CD4-positive, alpha-beta T cell (primary cell): ENCODE results near the gene CALCOCO1. TPM values are rescaled to one million over a fixed set of nuclear protein-coding genes. Genes with fewer than 3 reads are reported as not detected.

ENCODE experiments used
- ATAC-seq: fragments of 200-7000 bp; cut with Tn5 transposase; one replicate; pipeline ENCODE4 v1.10.0; 2022; ENCODE audit warnings: mild to moderate bottlenecking; ENCODE audit not compliant: poor library complexity
- CTCF ChIA-PET: fragments of 350-600 bp; sonication (Branson Sonifier 250); formaldehyde crosslinking; loops from one replicate; lab custom pipeline; 2021; ENCODE audit warnings: antibody characterized with exemption, inconsistent platforms; lab: Charles Lee
- POLR2A ChIA-PET: fragments of 350-600 bp; sonication (Branson Sonifier 250); formaldehyde crosslinking; loops from one replicate; lab custom pipeline; 2021; ENCODE audit warnings: antibody characterized with exemption, inconsistent platforms; lab: Charles Lee
- DNase-seq, 14 experiments: peaks; one replicate each; pipeline ENCODE4 v3.0.0-alpha.2; 2013 to 2020; ENCODE audit warnings: mixed read lengths in 2 of 14
- H3K27ac ChIP-seq, 2 donors: one replicate each; pipeline versions ENCODE4 v1.5.1 to v1.7.0; 2013; ENCODE audit warnings: low read length in 2 of 2, low read depth in 1 of 2, mild to moderate bottlenecking in 1 of 2
- H3K27me3 ChIP-seq, 2 experiments: 1 replicate in 1 of 2; 2 replicates in 1 of 2; pipeline versions ENCODE4 v1.6.1 to v1.7.0; 2013; ENCODE audit warnings: low read length in 2 of 2, control low read depth in 1 of 2, mild to moderate bottlenecking in 1 of 2, moderate library complexity in 1 of 2; ENCODE audit not compliant: insufficient read depth in 2 of 2, control insufficient read depth in 1 of 2
- H3K36me3 ChIP-seq: one replicate; pipeline ENCODE4 v1.6.1; 2013; ENCODE audit warnings: low read length, control low read depth; ENCODE audit not compliant: insufficient read depth
- H3K4me1 ChIP-seq: one replicate; pipeline ENCODE4 v1.6.1; 2013; ENCODE audit warnings: low read length, control low read depth; ENCODE audit not compliant: insufficient read depth
- H3K4me3 ChIP-seq: one replicate; pipeline ENCODE4 v1.5.1; 2013; ENCODE audit warnings: mild to moderate bottlenecking, low read length, moderate library complexity
- H3K9me3 ChIP-seq, 2 experiments: 1 replicate in 1 of 2; 2 replicates in 1 of 2; pipeline versions ENCODE4 v1.6.1 to v1.7.0; 2013; ENCODE audit warnings: low read length in 2 of 2, mild to moderate bottlenecking in 2 of 2, control low read depth in 1 of 2, moderate library complexity in 1 of 2; ENCODE audit not compliant: control insufficient read depth in 1 of 2, insufficient read depth in 1 of 2
- H3K27ac Mint-ChIP-seq: one replicate; pipeline ENCODE4 v1.8.0; 2020; ENCODE audit warnings: mixed read lengths
- H3K27me3 Mint-ChIP-seq: one replicate; pipeline ENCODE4 v1.8.0; 2021; ENCODE audit warnings: mixed read lengths
- H3K36me3 Mint-ChIP-seq: one replicate; pipeline ENCODE4 v1.8.0; 2021; ENCODE audit warnings: low read depth, mixed read lengths
- H3K4me1 Mint-ChIP-seq: one replicate; pipeline ENCODE4 v1.8.0; 2021; ENCODE audit warnings: low read depth, mixed read lengths
- H3K4me3 Mint-ChIP-seq: one replicate; pipeline ENCODE4 v1.8.0; 2020; ENCODE audit warnings: mild to moderate bottlenecking, mixed read lengths
- H3K9me3 Mint-ChIP-seq: one replicate; pipeline ENCODE4 v1.8.0; 2020; ENCODE audit warnings: mixed read lengths
- CTCF ChIP-seq: fragments of 200-600 bp; IDR thresholded peaks from one replicate; pipeline ENCODE4 v1.8.0; 2022; ENCODE audit warnings: antibody characterized with exemption, mild to moderate bottlenecking
- intact Hi-C, 2 experiments: fragments of 100-400 bp; cut with DNase I in 1 of 2; cut with micrococcal nuclease in 1 of 2; formaldehyde crosslinking; loops; one replicate each; pipeline versions ENCODE4 v1.15.1 to v1.9.0; 2023 to 2025; cut with DNase I, micrococcal nuclease
- total RNA-seq, 174 experiments: library from RNA in 2 of 174; stranded (reverse) in 2 of 174; gene quantifications; one replicate each; pipeline ENCODE4 v1.2.3 and lab custom pipeline; 2021 to 2026

The CALCOCO1 gene
- total RNA-seq, 2 experiments from 2014 or later = 66.8 to 69.3 TPM

DNA sequence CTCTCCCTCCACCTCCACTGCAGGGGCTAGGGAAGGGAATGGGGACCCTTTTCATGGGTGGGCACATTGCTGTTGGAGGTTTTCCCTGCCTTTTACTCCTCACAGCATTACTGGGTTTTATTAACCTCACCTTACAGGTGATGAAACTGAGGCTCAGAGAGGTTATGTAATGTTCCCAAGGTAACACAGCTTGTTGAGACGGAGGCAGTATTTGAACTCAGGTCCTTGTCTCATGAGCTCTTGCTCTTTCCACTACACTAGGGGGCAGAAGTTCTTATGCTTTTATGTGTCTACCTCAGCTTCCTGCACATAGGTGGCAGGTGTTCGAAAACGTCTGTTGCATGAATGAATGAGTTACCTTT lies 12.9 kb upstream of the CALCOCO1 start:
- H3K9me3 ChIP-seq = no peaks in the 10 kb centered on the region
- Mint-ChIP-seq H3K4me3 (no peak overlapping the region), H3K4me1 (peaks cover 18% of the 10 kb centered on the region), H3K36me3 (no peaks in the 10 kb centered on the region), H3K9me3 (no peaks in the 10 kb centered on the region), H3K27ac (no peak overlapping the region), H3K27me3 (peaks cover 38% of the 10 kb centered on the region)
- CTCF ChIA-PET = no interaction called here
- DNase-seq (no peak), ATAC-seq (no peak)
- no peak for TF ChIP-seq CTCF
- H3K36me3 ChIP-seq = no peaks in the 10 kb centered on the region
- H3K4me3 ChIP-seq = no peak overlapping the region
- peaks cover 33% of the 10 kb centered on the region for H3K4me1 ChIP-seq
- H3K27ac ChIP-seq = no peak overlapping the region
- H3K27me3 ChIP-seq = peaks cover 58 to 64% of the 10 kb centered on the region in 2 experiments
- intact Hi-C loops = no loop called here
- POLR2A ChIA-PET = interaction anchor here (2.7 kb wide), 1 partner anchor 12 kb away, joined by 19 read pairs; the partner anchor contains the start of gene CALCOCO1

DNA sequence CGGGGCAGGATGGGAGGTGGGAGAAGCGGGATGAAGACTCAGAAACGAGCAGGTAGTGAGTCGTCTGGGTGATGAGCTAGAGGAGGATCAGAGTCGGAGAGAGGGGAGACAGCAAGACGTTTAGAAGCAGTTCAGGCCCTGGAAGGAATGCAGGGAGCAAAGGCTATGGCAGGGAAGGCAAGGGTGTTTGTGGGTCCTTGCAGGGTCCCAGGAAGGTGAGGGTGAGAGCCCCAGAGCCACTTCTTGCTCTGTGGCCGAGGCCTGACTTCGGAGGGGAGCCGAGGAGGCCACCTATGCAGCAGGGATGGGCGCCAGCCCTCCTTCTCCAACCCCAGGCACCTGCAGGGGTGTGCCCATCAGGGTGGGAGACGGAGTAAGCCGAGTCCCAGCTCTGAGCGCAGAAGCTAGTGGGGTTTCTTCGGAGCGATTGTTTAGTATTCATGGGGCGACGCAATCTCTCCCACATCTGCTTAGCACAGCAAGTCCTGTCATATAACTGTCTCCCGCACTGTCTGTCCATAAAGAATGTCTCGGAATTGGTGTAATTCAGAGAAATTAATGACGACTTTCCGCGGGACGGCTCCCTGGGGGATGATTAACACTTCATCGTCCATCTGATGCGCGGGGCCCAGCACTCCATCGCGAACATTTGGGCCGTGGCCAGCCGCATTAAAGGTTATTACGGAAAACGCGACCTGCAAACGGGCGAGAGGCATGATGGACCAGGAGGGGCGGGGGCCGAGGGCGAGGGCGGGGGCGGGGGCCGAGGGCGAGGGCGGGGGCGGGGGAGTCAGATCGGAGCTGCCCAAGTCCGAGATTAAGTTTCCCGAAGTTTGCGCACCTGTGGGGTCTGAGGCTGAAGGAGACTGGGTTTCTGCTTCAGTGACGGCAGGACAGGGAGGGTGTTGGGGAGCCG lies 12.2 kb upstream of the CALCOCO1 start:
- no peaks in the 10 kb centered on the region for H3K36me3 ChIP-seq
- Mint-ChIP-seq H3K27me3 (peaks cover 38% of the 10 kb centered on the region), H3K4me3 (peak overlapping the region; percentile 49), H3K36me3 (no peaks in the 10 kb centered on the region), H3K27ac (no peak overlapping the region), H3K4me1 (peaks cover 18% of the 10 kb centered on the region), H3K9me3 (no peaks in the 10 kb centered on the region)
- ATAC-seq (peak; percentile 10), DNase-seq (no peak)
- peak overlapping the region; percentile 56 for H3K4me3 ChIP-seq
- peaks cover 33% of the 10 kb centered on the region for H3K4me1 ChIP-seq
- peaks cover 51 to 57% of the 10 kb centered on the region in 2 experiments for H3K27me3 ChIP-seq
- no peak for TF ChIP-seq CTCF
- CTCF ChIA-PET = interaction anchor here (1.1 kb wide), 1 partner anchor 7 kb away, joined by 6 read pairs; no protein-coding TSS in a partner anchor
- intact Hi-C loops = no loop called here
- POLR2A ChIA-PET = interaction anchor here (1.6 to 2.7 kb wide), 2 partner anchors 9 to 11 kb away, joined by 5 to 19 read pairs; partner anchors contain the start of gene CALCOCO1
- no peak overlapping the region for H3K27ac ChIP-seq
- no peaks in the 10 kb centered on the region for H3K9me3 ChIP-seq

- Histone ChIP-seq H3K9me3 (no peaks in the 10 kb centered on the region), H3K36me3 (no peaks in the 10 kb centered on the region), H3K27ac (no peak overlapping the region), H3K4me1 (peaks cover 40% of the 10 kb centered on the region), H3K27me3 (peaks cover 44 to 52% of the 10 kb centered on the region in 2 experiments), H3K4me3 (peak overlapping the region; percentile 56)
- Mint-ChIP-seq H3K36me3 (no peaks in the 10 kb centered on the region), H3K27ac (no peak overlapping the region), H3K9me3 (no peaks in the 10 kb centered on the region), H3K4me3 (peak overlapping the region; percentile 77), H3K4me1 (peaks cover 22% of the 10 kb centered on the region), H3K27me3 (peaks cover 38% of the 10 kb centered on the region)
- POLR2A ChIA-PET = interaction anchor here (1.6 to 2.7 kb wide), 2 partner anchors 8 to 11 kb away, joined by 5 to 19 read pairs; partner anchors contain the start of gene CALCOCO1
- ATAC-seq (peak; percentile 71), DNase-seq (peak in 13 of 14 experiments; percentile 27 to 75 (median 48))
- CTCF ChIA-PET = interaction anchor here (1.1 kb wide), 1 partner anchor 8 kb away, joined by 6 read pairs; no protein-coding TSS in a partner anchor
- intact Hi-C loops = no loop called here
- TF ChIP-seq CTCF = no peak
These were observed 11.4 kb upstream of the CALCOCO1 start for GRCh38 chr12:53738406-53739213.
